ENCODE results near the gene SWSAP1.
"Not testable (repeated sequence)": the region's sequence is repeated elsewhere in the genome, so short reads cannot be mapped to it uniquely, and the experiment has no call there.

SWSAP1 gene

GRCh38 chr19:11335449-11336146, 38.9 kb upstream of the SWSAP1 start:
- TF ChIP-seq CTCF (conservative IDR thresholded peaks at IDR 0.05; ENCODE audit: low read length), result no peak
- DNase-seq (ENCODE audit: low read depth), result no peak
- no peak overlapping the region for H3K4me3 ChIP-seq (ENCODE audit: low read length)

GRCh38 chr19:11337080-11337479, 37.4 kb upstream of the SWSAP1 start:
- no peak overlapping the region for H3K4me3 ChIP-seq (ENCODE audit: low read length)
- TF ChIP-seq CTCF (conservative IDR thresholded peaks at IDR 0.05; ENCODE audit: low read length), result no peak
- no peak for DNase-seq (ENCODE audit: low read depth)

- peak overlapping the region; percentile 74; the same call in 1 of the 2 replicates for H3K4me3 ChIP-seq (ENCODE audit: low read length)
- no peak for TF ChIP-seq CTCF (conservative IDR thresholded peaks at IDR 0.05; ENCODE audit: low read length)
- no peak for DNase-seq (ENCODE audit: low read depth)
These were observed 36.3 kb upstream of the SWSAP1 start for GRCh38 chr19:11338121-11338520.

GRCh38 chr19:11338569-11339253, 35.8 kb upstream of the SWSAP1 start:
- DNase-seq (ENCODE audit: low read depth), result no peak
- H3K4me3 ChIP-seq (ENCODE audit: low read length), result peak overlapping the region; percentile 74
- TF ChIP-seq CTCF (conservative IDR thresholded peaks at IDR 0.05; ENCODE audit: low read length), result no peak

- peak; percentile 81 for DNase-seq (ENCODE audit: low read depth)
- H3K4me3 ChIP-seq (ENCODE audit: low read length), result peak within 1 kb of the TSS; percentile 74
- no peak for TF ChIP-seq CTCF (conservative IDR thresholded peaks at IDR 0.05; ENCODE audit: low read length)
These were observed 35.0 kb upstream of the SWSAP1 start, which contains the start of gene RAB3D for GRCh38 chr19:11339254-11340098. Gene RAB3D, minus strand, starts transcription at chr19:11339657. Its CDS starts 2,258 bp downstream, at chr19:11337399.

GRCh38 chr19:11340099-11340467, 34.4 kb upstream of the SWSAP1 start:
- not testable (repeated sequence) for DNase-seq (ENCODE audit: low read depth)
- peak overlapping the region; percentile 74; the same call in 1 of the 2 replicates for H3K4me3 ChIP-seq (ENCODE audit: low read length)

GRCh38 chr19:11342429-11342828, 32.0 kb upstream of the SWSAP1 start:
- H3K4me3 ChIP-seq (ENCODE audit: low read length), result no peak overlapping the region
- TF ChIP-seq CTCF (conservative IDR thresholded peaks at IDR 0.05; ENCODE audit: low read length), result no peak
- no peak for DNase-seq (ENCODE audit: low read depth)
